T-helper 2 cell treated with Interferon-gamma antibody and Interleukin-4, amounts not matched to agents 100 ng/mL and 5 ng/mL, for 36 hours (primary cell): ENCODE results near the gene ATXN10. TPM values are rescaled to one million over a fixed set of nuclear protein-coding genes. Genes with fewer than 3 reads are reported as not detected.

Experiments used
- intact Hi-C: fragments of 100-400 bp; cut with micrococcal nuclease; formaldehyde crosslinking; loops from one replicate; pipeline ENCODE4 v1.15.1; 2023
- total RNA-seq: library from RNA; stranded (reverse); gene quantifications from 2 replicates; pipeline ENCODE4 v1.2.3, GENCODE V29; 2022

The ATXN10 gene
- total RNA-seq, 1 donor from 2014 or later, result 106 TPM

DNA sequence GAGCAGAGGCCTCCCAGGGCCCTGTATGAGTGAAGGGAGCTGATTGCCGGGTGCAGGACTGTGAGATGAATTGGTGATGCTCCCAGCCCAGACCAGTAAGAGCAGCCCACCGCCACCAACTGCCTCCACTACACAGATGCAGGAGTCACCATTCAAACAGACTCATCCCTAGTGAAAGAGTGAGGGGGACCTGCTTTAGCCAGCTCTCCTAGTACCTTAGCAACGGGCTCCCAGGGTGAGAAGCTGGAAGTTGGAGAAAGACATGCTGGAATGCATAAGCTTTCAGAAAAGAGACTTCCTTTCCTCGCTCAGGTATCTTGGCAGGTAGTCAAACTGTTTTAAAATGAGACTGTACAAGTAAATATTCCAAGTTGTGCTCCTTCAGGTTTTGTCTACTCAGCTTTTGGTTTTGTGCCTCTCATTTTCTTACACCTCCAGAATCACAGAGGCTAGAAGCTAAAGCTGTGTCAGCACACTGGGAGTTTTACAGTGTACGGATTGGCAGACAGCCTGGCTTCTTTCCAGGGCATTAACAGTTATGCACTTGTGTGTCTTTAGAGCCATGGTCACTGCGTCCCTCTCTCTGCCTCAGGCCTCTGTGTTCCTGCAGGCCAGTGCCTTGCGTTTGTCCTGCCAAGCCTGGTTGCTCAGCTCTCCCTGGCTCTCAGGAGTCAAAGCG is 146.2 kb downstream of the ATXN10 start:
- intact Hi-C loops, result no loop called here

- intact Hi-C loops, result no loop called here
Measured at GRCh38 chr22:45818424-45819085, 146.9 kb downstream of the ATXN10 start.

GRCh38 chr22:45819305-45819704 is 147.7 kb downstream of the ATXN10 start:
- intact Hi-C loops, result no loop called here

GRCh38 chr22:45823336-45823735 is 151.7 kb downstream of the ATXN10 start:
- intact Hi-C loops, result no loop called here

GRCh38 chr22:45826520-45826919 is 154.9 kb downstream of the ATXN10 start:
- intact Hi-C loops, result no loop called here

GRCh38 chr22:45828841-45829240 is 157.2 kb downstream of the ATXN10 start:
- intact Hi-C loops, result no loop called here

GRCh38 chr22:45830531-45831245 is 159.1 kb downstream of the ATXN10 start:
- intact Hi-C loops, result no loop called here

- intact Hi-C loops, result no loop called here
Measured at GRCh38 chr22:45831394-45831793, 159.8 kb downstream of the ATXN10 start.

GRCh38 chr22:45832180-45832579 is 160.5 kb downstream of the ATXN10 start:
- intact Hi-C loops, result no loop called here

- intact Hi-C loops, result no loop called here
Measured at GRCh38 chr22:45832959-45833580, 161.4 kb downstream of the ATXN10 start.

GRCh38 chr22:45833613-45834012 is 162.0 kb downstream of the ATXN10 start:
- intact Hi-C loops, result no loop called here

GRCh38 chr22:45834241-45834640 is 162.6 kb downstream of the ATXN10 start:
- intact Hi-C loops, result no loop called here

DNA sequence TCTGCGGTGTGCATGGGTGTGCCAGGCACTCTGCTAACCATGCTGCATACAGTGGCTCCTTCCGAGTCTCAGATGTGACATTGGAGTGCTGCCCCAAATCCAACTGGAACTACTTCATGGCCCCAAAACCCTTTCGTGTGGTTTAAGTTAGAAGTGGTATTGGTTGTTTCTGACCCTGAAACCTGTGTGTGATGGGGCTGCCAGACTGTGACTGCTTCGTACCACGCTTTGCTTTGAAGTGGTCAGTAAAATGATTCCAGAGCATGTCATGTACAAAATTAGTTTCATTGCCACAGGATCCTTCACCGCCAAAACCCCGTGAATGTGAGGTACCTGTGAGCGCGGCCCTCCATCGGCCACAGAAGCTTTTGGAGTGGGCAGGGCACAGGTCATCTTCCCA is 163.2 kb downstream of the ATXN10 start:
- intact Hi-C loops, result no loop called here

- intact Hi-C loops, result no loop called here
Measured at GRCh38 chr22:45836418-45837169, 165.0 kb downstream of the ATXN10 start.

GRCh38 chr22:45837508-45837907 is 165.9 kb downstream of the ATXN10 start:
- intact Hi-C loops, result no loop called here

- intact Hi-C loops, result no loop called here
Measured at GRCh38 chr22:45838305-45838887, 166.8 kb downstream of the ATXN10 start.

DNA sequence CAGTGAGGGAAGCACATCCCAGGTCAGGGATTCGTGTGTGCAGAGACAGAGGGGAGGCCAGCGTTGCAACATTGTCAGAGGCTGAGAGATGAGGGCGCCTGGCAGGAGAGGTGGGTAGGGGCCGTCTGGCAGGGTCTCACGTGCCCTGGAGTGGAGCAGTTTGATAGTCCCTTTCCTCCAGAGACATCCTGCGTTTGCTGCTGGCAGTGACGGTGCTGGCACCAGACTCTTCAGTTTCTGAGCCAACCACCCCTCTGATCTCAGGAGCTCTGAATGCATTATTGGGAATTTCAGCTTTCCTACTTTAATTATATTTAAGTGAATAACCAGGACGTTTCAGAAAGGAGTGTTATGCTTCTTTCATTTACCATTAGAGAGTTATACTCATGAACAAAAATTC is 168.8 kb downstream of the ATXN10 start:
- intact Hi-C loops, result no loop called here

GRCh38 chr22:45842291-45842991 is 170.8 kb downstream of the ATXN10 start:
- intact Hi-C loops, result no loop called here

DNA sequence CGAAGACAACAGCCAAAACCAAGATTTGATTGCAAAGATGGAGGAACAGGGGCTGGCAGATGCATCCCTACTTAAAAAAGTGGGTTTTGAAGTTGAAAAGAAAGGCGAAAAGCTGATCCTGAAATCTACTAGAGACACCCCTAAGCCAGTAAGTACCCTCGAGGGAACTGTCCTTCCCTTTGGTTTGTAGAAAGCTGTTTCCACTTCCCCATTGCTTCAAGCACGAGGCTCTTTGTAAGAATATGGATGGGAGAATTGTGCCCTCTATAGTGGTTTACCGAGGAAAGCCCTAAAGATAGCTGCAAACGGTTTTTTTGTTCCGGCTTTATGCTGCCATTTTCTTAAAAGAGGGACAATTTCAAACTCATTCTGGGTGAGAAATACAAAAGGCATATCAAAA is 171.4 kb downstream of the ATXN10 start:
- intact Hi-C loops, result no loop called here

DNA sequence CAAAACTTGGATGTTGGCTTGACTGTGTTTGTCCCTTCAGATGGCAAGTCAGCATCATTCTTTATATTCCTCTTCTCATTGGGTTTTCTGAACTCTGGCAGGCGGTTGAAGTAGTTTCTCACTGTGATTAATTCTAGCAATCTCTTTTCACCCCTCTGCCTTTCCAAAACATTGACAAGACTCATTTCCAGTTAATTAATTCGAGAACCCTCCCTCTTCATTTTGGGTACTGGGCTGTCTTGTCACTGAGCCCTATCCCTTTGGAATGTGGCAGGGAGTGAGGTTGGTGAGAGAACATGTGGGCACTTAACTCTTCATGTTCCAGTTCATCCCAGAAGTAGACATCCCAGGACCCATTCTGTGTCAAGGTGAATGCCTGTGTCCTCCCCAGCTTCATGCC is 172.4 kb downstream of the ATXN10 start:
- intact Hi-C loops, result no loop called here
